ENCODE data around the gene ALKBH4.

DNA sequence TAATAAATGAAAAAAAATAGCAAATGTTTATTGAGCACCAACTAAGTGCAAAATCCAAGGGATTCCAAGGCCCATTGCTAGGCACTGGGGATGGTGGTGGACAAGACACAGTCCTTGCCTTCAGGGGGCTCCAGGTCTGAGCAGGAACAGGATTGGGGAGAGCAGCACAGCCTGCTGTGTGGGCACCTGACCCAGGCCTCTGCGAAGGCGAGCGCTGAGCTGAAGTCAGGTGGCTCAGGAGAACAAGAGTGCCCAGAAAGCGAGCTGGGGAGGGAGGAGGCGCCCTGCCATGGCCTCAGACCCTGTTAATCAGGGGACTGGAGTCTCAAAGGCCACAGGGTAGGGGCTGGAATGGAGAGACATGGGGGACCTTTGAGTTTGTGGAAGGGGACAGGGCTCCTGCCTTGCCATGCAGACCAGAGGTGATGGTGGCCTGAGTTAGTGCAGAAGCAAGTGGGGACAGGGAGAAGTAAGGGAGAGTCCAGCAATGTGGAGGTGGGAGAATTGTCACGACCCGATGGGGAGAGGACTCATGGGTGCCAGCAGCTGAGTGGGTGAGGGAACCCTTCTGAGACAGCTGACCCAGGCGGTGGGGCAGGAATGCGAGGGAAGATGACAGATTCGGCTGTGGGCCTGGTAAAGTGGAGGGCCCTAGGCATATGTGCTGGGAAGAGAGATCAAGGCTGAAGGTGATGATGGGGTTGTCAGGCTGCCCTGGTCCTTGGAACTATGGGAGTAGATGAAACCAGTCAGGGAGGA lies 35.3 kb downstream of the ALKBH4 start:
- TF ChIP-seq, protein P1, sequence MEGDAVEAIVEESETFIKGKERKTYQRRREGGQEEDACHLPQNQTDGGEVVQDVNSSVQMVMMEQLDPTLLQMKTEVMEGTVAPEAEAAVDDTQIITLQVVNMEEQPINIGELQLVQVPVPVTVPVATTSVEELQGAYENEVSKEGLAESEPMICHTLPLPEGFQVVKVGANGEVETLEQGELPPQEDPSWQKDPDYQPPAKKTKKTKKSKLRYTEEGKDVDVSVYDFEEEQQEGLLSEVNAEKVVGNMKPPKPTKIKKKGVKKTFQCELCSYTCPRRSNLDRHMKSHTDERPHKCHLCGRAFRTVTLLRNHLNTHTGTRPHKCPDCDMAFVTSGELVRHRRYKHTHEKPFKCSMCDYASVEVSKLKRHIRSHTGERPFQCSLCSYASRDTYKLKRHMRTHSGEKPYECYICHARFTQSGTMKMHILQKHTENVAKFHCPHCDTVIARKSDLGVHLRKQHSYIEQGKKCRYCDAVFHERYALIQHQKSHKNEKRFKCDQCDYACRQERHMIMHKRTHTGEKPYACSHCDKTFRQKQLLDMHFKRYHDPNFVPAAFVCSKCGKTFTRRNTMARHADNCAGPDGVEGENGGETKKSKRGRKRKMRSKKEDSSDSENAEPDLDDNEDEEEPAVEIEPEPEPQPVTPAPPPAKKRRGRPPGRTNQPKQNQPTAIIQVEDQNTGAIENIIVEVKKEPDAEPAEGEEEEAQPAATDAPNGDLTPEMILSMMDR (conservative IDR thresholded peaks at IDR 0.05; ENCODE audit: low read depth, low read length), result no peak
- TF ChIP-seq EZH2 (IDR thresholded peaks at IDR 0.05; ENCODE audit: low read length, unreplicated experiment) (no peak), EZH2phosphoT487 (IDR thresholded peaks at IDR 0.05; ENCODE audit: borderline replicate concordance, low read length) (no peak)
